ENCODE data around the gene EME2.

DNA sequence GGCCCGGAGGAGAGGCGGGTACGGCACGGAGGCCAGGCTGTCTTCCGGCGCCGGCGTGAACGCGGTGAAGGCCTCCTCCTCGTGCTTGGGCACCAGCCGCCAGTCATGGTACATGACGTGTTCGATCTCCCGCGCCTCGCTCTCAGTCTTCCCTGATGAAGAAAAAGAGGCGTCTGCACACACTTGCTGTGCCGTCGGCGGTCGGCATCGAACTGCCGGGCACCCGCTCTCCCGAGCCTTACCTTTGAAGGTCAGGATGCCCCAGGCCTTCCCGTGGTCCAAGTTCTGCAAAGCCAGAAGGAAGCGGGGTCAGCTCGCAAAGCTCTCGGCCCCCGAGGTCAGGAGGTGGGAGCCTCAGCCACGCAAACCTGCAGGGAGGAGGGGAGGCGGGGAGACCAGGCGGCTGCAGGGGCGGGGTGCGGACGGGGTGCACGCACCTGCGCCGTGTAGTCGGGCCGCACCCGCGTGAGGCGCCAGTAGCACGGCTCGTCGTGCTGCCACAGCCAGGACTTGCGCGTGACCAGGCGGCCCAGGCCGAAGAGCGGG lies at the start of gene EME2:
- no peak for TF ChIP-seq POLR2AphosphoS5 (IDR thresholded peaks at IDR 0.05)
- TF ChIP-seq, protein P1, sequence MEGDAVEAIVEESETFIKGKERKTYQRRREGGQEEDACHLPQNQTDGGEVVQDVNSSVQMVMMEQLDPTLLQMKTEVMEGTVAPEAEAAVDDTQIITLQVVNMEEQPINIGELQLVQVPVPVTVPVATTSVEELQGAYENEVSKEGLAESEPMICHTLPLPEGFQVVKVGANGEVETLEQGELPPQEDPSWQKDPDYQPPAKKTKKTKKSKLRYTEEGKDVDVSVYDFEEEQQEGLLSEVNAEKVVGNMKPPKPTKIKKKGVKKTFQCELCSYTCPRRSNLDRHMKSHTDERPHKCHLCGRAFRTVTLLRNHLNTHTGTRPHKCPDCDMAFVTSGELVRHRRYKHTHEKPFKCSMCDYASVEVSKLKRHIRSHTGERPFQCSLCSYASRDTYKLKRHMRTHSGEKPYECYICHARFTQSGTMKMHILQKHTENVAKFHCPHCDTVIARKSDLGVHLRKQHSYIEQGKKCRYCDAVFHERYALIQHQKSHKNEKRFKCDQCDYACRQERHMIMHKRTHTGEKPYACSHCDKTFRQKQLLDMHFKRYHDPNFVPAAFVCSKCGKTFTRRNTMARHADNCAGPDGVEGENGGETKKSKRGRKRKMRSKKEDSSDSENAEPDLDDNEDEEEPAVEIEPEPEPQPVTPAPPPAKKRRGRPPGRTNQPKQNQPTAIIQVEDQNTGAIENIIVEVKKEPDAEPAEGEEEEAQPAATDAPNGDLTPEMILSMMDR (IDR thresholded peaks at IDR 0.05), result no peak
- no peak for TF ChIP-seq POLR2A (IDR thresholded peaks at IDR 0.05; ENCODE audit: low read depth)
- no peak for TF ChIP-seq EP300 (IDR thresholded peaks at IDR 0.05)
